H1 (cell line): ENCODE data around the gene HIPK3. TPM values are rescaled to one million over a fixed set of nuclear protein-coding genes. Genes with fewer than 3 reads are reported as not detected.

ENCODE experiments used
- CTCF ChIA-PET: fragments of 300-600 bp; sonication (Branson Sonifier 250); formaldehyde crosslinking; loops from one replicate; lab custom pipeline; 2021; ENCODE audit not compliant: partially characterized antibody; lab: Charles Lee
- POLR2A ChIA-PET: fragments of 300-600 bp; sonication (Branson Sonifier 250); formaldehyde crosslinking; loops from one replicate; lab custom pipeline; 2021; ENCODE audit warnings: inconsistent platforms; ENCODE audit not compliant: partially characterized antibody; lab: Charles Lee
- DNase-seq, 2 experiments: peaks; one replicate each; pipeline versions ENCODE4 v3.0.0 to v3.0.0-alpha.2; 2010 to 2022; ENCODE audit warnings: low spot score in 2 of 2, low read depth in 1 of 2, mixed read lengths in 1 of 2
- FAIRE-seq: peaks from 2 replicates; lab custom pipeline; 2011; peaks lifted over from hg19 to GRCh38; lab: Jason Lieb, UNC
- H2AFZ ChIP-seq: 2 replicates; pipeline ENCODE4 v1.8.1; 2012; ENCODE audit warnings: low read length, inconsistent platforms
- H2AK5ac ChIP-seq: 2 replicates; pipeline ENCODE4 v1.6.1; 2013; ENCODE audit warnings: low read depth, low read length
- H2BK120ac ChIP-seq: replicated peaks from 2 replicates; pipeline ENCODE3; 2013; ENCODE audit warnings: low read depth, low read length, inconsistent platforms
- H2BK12ac ChIP-seq: 2 replicates; pipeline ENCODE4 v1.6.1; 2013; ENCODE audit warnings: low read depth, low read length
- H2BK15ac ChIP-seq: 2 replicates; pipeline ENCODE4 v1.6.1; 2013; ENCODE audit warnings: low read length
- H2BK20ac ChIP-seq: 2 replicates; pipeline ENCODE4 v1.6.1; 2013; ENCODE audit warnings: low read length
- H2BK5ac ChIP-seq: 2 replicates; pipeline ENCODE4 v1.6.1; 2013; ENCODE audit warnings: low read depth, low read length
- H3K14ac ChIP-seq: 2 replicates; pipeline ENCODE4 v1.6.1; 2013; ENCODE audit warnings: inconsistent platforms; ENCODE audit not compliant: insufficient read length
- H3K18ac ChIP-seq: 2 replicates; pipeline ENCODE4 v1.6.1; 2013; ENCODE audit warnings: low read length; ENCODE audit errors: extremely low read depth
- H3K23ac ChIP-seq: 2 replicates; pipeline ENCODE4 v1.6.1; 2013; ENCODE audit warnings: inconsistent platforms; ENCODE audit not compliant: insufficient read length
- H3K23me2 ChIP-seq: 2 replicates; pipeline ENCODE4 v1.6.1; 2013; ENCODE audit warnings: low read depth, low read length
- H3K27ac ChIP-seq: 2 replicates; pipeline ENCODE4 v1.6.1; 2011; ENCODE audit warnings: low read depth, low read length, inconsistent platforms
- H3K27me3 ChIP-seq, 4 experiments: replicated peaks in 1 of 4; 1 replicate in 1 of 4; 2 replicates in 3 of 4; pipeline versions ENCODE4 v1.6.1 to v1.8.1; 2011 to 2013; ENCODE audit warnings: low read length in 3 of 4, mild to moderate bottlenecking in 3 of 4, inconsistent platforms in 2 of 4, mixed read lengths in 2 of 4, moderate library complexity in 1 of 4; ENCODE audit not compliant: control insufficient read depth in 3 of 4, insufficient read depth in 3 of 4; ENCODE audit errors: extremely low read depth in 1 of 4
- H3K36me3 ChIP-seq, 4 experiments: 2 replicates each; pipeline versions ENCODE4 v1.6.1 to v1.8.1; 2011 to 2013; ENCODE audit warnings: mild to moderate bottlenecking in 4 of 4, low read length in 3 of 4, moderate library complexity in 2 of 4, control low read depth in 1 of 4, inconsistent platforms in 1 of 4; ENCODE audit not compliant: insufficient read depth in 4 of 4, control insufficient read depth in 2 of 4
- H3K4ac ChIP-seq: replicated peaks from 2 replicates; pipeline ENCODE3; 2013; ENCODE audit warnings: low read length, low read depth, mixed read lengths, inconsistent platforms; ENCODE audit not compliant: insufficient read length
- H3K4me1 ChIP-seq, 4 experiments: replicated peaks in 1 of 4; 1 replicate in 1 of 4; 2 replicates in 3 of 4; pipeline versions ENCODE4 v1.6.1 to v1.8.1; 2011 to 2013; ENCODE audit warnings: low read length in 3 of 4, inconsistent platforms in 2 of 4, mixed read lengths in 1 of 4; ENCODE audit not compliant: insufficient read depth in 4 of 4, control insufficient read depth in 3 of 4
- H3K4me2 ChIP-seq, 2 experiments: 2 replicates each; pipeline versions ENCODE4 v1.6.1 to v1.8.1; 2011 to 2013; ENCODE audit warnings: low read depth in 2 of 2, low read length in 2 of 2, control low read depth in 1 of 2, inconsistent platforms in 1 of 2, mild to moderate bottlenecking in 1 of 2; ENCODE audit not compliant: insufficient read depth in 1 of 2
- H3K4me3 ChIP-seq, 4 experiments: fragments of 200-600, 300-600 bp in 1 of 4; sonication (generic), shearing (Covaris generic), sonication (Bioruptor Twin) in 1 of 4; 2 replicates each; pipeline versions ENCODE4 v1.5.1 to v1.8.1; 2011 to 2016; ENCODE audit warnings: low read length in 4 of 4, low read depth in 3 of 4, control low read depth in 2 of 4, inconsistent platforms in 2 of 4, mild to moderate bottlenecking in 2 of 4, mixed read lengths in 1 of 4, moderate library complexity in 1 of 4; ENCODE audit not compliant: insufficient read depth in 2 of 4; ENCODE audit errors: extremely low read depth in 1 of 4
- H3K56ac ChIP-seq: replicated peaks from 2 replicates; pipeline ENCODE3; 2013; ENCODE audit warnings: low read depth, mild to moderate bottlenecking, mixed read lengths, low read length, inconsistent platforms; ENCODE audit not compliant: insufficient read length
- H3K79me1 ChIP-seq: 2 replicates; pipeline ENCODE4 v1.6.1; 2013; ENCODE audit warnings: low read depth, low read length, control low read depth
- H3K79me2 ChIP-seq, 2 experiments: 2 replicates each; pipeline versions ENCODE4 v1.6.1 to v1.8.1; 2012 to 2013; ENCODE audit warnings: low read length in 2 of 2, mild to moderate bottlenecking in 2 of 2, inconsistent platforms in 1 of 2; ENCODE audit not compliant: insufficient read depth in 2 of 2, control insufficient read depth in 1 of 2
- H3K9ac ChIP-seq, 4 experiments: replicated peaks in 1 of 4; 1 replicate in 1 of 4; 2 replicates in 3 of 4; pipeline versions ENCODE4 v1.6.1 to v1.8.1; 2011 to 2013; ENCODE audit warnings: low read depth in 3 of 4, low read length in 3 of 4, control low read depth in 2 of 4, mild to moderate bottlenecking in 2 of 4, moderate library complexity in 2 of 4, inconsistent platforms in 1 of 4; ENCODE audit errors: extremely low read depth in 1 of 4
- H3K9me3 ChIP-seq, 2 experiments: 2 replicates each; pipeline versions ENCODE4 v1.6.1 to v1.8.1; 2012 to 2013; ENCODE audit warnings: mild to moderate bottlenecking in 2 of 2, moderate library complexity in 2 of 2, control low read depth in 1 of 2, inconsistent platforms in 1 of 2, low read depth in 1 of 2, low read length in 1 of 2, mixed read lengths in 1 of 2; ENCODE audit not compliant: insufficient read depth in 2 of 2
- H4K20me1 ChIP-seq, 2 experiments: replicated peaks in 1 of 2; 2 replicates each; pipeline versions ENCODE3 to v1.8.1; 2011 to 2013; ENCODE audit warnings: inconsistent platforms in 2 of 2, low read length in 2 of 2, mild to moderate bottlenecking in 1 of 2; ENCODE audit not compliant: insufficient read depth in 2 of 2, control insufficient read depth in 1 of 2
- H4K5ac ChIP-seq: 2 replicates; pipeline ENCODE4 v1.6.1; 2013; ENCODE audit warnings: low read length, low read depth, mixed read lengths, inconsistent platforms; ENCODE audit not compliant: insufficient read length
- H4K8ac ChIP-seq: 2 replicates; pipeline ENCODE4 v1.8.0; 2013; ENCODE audit warnings: mild to moderate bottlenecking, moderate library complexity, low read length, inconsistent platforms; ENCODE audit not compliant: insufficient read depth; ENCODE audit errors: extremely low read depth
- H4K91ac ChIP-seq: replicated peaks from 2 replicates; pipeline ENCODE3; 2013; ENCODE audit warnings: low read length, mixed read lengths, inconsistent platforms; ENCODE audit not compliant: insufficient read length
- BACH1 ChIP-seq: IDR thresholded peaks from 2 replicates; pipeline ENCODE4 v1.6.1; 2012; ENCODE audit warnings: low read length, improper control_type of control experiment
- CREB1 ChIP-seq: IDR thresholded peaks from 2 replicates; pipeline ENCODE4 v1.6.1; 2012; ENCODE audit warnings: inconsistent platforms
- HDAC6 ChIP-seq: IDR thresholded peaks from one replicate; pipeline ENCODE4 v1.7.1; 2012; ENCODE audit warnings: low read depth, mild to moderate bottlenecking, inconsistent platforms, low read length, moderate library complexity
- JUN ChIP-seq: IDR thresholded peaks from 2 replicates; pipeline ENCODE4 v1.6.1; 2011; ENCODE audit warnings: low read depth, mild to moderate bottlenecking, improper control_type of control experiment, low read length
- POLR2AphosphoS5 ChIP-seq: IDR thresholded peaks from 2 replicates; pipeline ENCODE4 v1.6.1; 2011; ENCODE audit warnings: low read depth, low read length
- SIRT6 ChIP-seq: IDR thresholded peaks from one replicate; pipeline ENCODE4 v1.7.1; 2012; ENCODE audit warnings: low read length, inconsistent platforms
- SIX5 ChIP-seq: IDR thresholded peaks from 2 replicates; pipeline ENCODE4 v1.6.1; 2011; ENCODE audit warnings: mild to moderate bottlenecking, low read depth, low read length
- TAF1 ChIP-seq: IDR thresholded peaks from 2 replicates; pipeline ENCODE4 v1.6.1; 2011; ENCODE audit warnings: mild to moderate bottlenecking, low read depth, low read length
- TBP ChIP-seq: IDR thresholded peaks from 2 replicates; pipeline ENCODE4 v1.6.1; 2011; ENCODE audit warnings: low read depth, low read length, improper control_type of control experiment
- TEAD4 ChIP-seq: IDR thresholded peaks from 2 replicates; pipeline ENCODE4 v1.6.1; 2012; ENCODE audit warnings: low read depth, low read length, inconsistent platforms, mixed read lengths
- YY1 ChIP-seq: IDR thresholded peaks from 2 replicates; pipeline ENCODE4 v1.6.1; 2011; ENCODE audit warnings: low read depth, mild to moderate bottlenecking, low read length
- ZNF274 ChIP-seq: IDR thresholded peaks from 2 replicates; pipeline ENCODE4 v1.7.0; 2012; ENCODE audit warnings: low read length, borderline replicate concordance; ENCODE audit errors: extremely low read depth
- whole genome bisulfite sequencing, 2 experiments: shearing (Covaris generic) in 1 of 2; methylation state at CpG; one replicate each; pipeline versions ENCODE4 v1.1.6 to v1.1.7; 2013 to 2015; ENCODE audit warnings: low lambda C conversion rate in 2 of 2, mixed read lengths in 2 of 2, inconsistent platforms in 1 of 2, low coverage in 1 of 2, missing lambda C conversion rate in 1 of 2; ENCODE audit not compliant: insufficient replicate concordance in 2 of 2, insufficient coverage in 1 of 2, insufficient read length in 1 of 2; ENCODE audit errors: extremely low coverage in 1 of 2, missing lambda C conversion rate in 1 of 2; 5-methylcytosine and 5-hydroxymethylcytosine counted together
- polyA plus RNA-seq, 7 experiments: library from polyadenylated mRNA; depleted of rRNA in 3 of 7; stranded (reverse) in 5 of 7; unstranded in 2 of 7; fragments of >200 nt in 5 of 7; fragments of 200-250 nt in 2 of 7; gene quantifications; 1 replicate in 5 of 7; 2 replicates in 1 of 7; 4 replicates in 1 of 7; pipeline versions ENCODE4 v1.2.1 to v1.2.3, GENCODE V29; 2011 to 2013; ENCODE audit warnings: missing spikeins in 2 of 7, mixed read lengths in 2 of 7
- total RNA-seq: library from RNA; stranded (reverse); fragmentation: NEBNext Ultra II Directional; extraction: Animal tissue kit (Norgen Biotek cat#: 25700); gene quantifications from 2 replicates; pipeline ENCODE4 v1.2.1, GENCODE V29; 2021
- TF ChIP-seq, protein P1 (sequence below): IDR thresholded peaks from 2 replicates; pipeline ENCODE4 v1.6.1; 2012; ENCODE audit warnings: inconsistent platforms

Gene HIPK3
- total and polyA plus RNA-seq, 2 of the 8 experiments (the other 6 are each of a cell fraction or from before 2014, with no cell fraction given): 5.0 to 22.3 TPM

DNA sequence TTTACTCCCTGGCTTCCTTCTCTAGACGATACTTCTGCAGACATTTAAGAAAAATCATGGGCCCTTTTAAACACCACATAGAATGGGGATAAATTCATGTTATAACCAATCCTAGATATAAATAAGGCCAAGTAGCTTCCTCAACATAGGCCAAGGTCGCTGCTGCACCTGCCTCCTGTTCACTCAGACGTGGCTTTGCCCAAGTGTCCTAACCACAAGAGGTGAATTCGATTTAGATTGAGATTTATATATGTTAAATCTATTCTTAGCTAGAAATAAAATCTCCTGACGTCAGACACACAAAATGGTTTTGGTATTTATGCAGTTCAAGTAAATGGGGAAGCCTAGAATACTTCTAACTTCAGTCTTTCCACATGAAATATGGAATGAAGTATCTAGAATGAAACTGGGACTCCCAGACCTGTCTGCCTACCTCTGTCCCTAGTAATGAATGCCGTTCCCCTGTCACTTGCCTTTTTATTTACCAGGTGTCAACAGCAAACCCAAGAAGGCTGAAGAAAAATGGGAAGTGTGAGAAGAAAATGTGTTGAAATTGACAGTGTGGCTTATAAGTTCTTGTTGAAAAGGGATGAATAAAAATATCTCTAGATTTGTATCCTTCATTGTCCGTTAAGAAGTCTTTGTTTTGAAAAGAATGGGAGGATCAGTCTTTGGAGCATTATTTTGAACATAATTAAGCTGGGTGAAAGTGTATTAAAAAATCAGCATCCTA lies 131.8 kb downstream of the HIPK3 start:
- Histone ChIP-seq H4K8ac (no peak overlapping the region), H3K27ac (no peak overlapping the region), H2AK5ac (no peak overlapping the region), H3K9ac (no peak overlapping the region), H4K91ac (no peak overlapping the region), H2BK12ac (no peak overlapping the region), H3K14ac (no peak overlapping the region), H3K4ac (no peak overlapping the region), H3K23ac (no peak overlapping the region), H3K4me3 (no peak overlapping the region), H3K56ac (no peak overlapping the region), H3K4me1 (no peaks in the 10 kb centered on the region), H3K18ac (no peak overlapping the region), H4K20me1 (no peaks in the 10 kb centered on the region), H2AFZ (no peak overlapping the region), H3K23me2 (no peaks in the 10 kb centered on the region), H2BK15ac (no peak overlapping the region), H3K36me3 (no peaks in the 10 kb centered on the region), H3K79me1 (no peaks in the 10 kb centered on the region; the same call in 1 of the 2 replicates), H4K5ac (no peak overlapping the region), H3K9me3 (peaks cover 0 to 4% of the 10 kb centered on the region in 2 experiments; a peak in 2 of 4 replicates), H3K27me3 (no peaks in the 10 kb centered on the region), H2BK5ac (no peak overlapping the region), H3K79me2 (no peaks in the 10 kb centered on the region), H3K4me2 (no peak overlapping the region), H2BK20ac (no peak overlapping the region), H2BK120ac (no peak overlapping the region)
- ChIA-PET POLR2A (no interaction called here), CTCF (interaction anchor here (1.3 kb wide), 1 partner anchor 27 kb away, joined by 5 read pairs; no protein-coding TSS in a partner anchor)
- WGBS, 2 experiments: 86% methylated on average over 7 of the region's 7 CpGs; no CpG with 5 or more reads in 1 of the 2 experiments
- no peak for FAIRE-seq
- no peak for DNase-seq
- TF ChIP-seq BACH1 (no peak), SIX5 (no peak), HDAC6 (no peak), TEAD4 (no peak), TAF1 (no peak), YY1 (no peak), POLR2AphosphoS5 (no peak), TBP (no peak), JUN (no peak), CREB1 (no peak), ZNF274 (no peak), SIRT6 (no peak)
- TF ChIP-seq, protein P1, sequence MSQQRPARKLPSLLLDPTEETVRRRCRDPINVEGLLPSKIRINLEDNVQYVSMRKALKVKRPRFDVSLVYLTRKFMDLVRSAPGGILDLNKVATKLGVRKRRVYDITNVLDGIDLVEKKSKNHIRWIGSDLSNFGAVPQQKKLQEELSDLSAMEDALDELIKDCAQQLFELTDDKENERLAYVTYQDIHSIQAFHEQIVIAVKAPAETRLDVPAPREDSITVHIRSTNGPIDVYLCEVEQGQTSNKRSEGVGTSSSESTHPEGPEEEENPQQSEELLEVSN: no peak
